ENCODE results near the gene XYLB.

Gene XYLB

DNA sequence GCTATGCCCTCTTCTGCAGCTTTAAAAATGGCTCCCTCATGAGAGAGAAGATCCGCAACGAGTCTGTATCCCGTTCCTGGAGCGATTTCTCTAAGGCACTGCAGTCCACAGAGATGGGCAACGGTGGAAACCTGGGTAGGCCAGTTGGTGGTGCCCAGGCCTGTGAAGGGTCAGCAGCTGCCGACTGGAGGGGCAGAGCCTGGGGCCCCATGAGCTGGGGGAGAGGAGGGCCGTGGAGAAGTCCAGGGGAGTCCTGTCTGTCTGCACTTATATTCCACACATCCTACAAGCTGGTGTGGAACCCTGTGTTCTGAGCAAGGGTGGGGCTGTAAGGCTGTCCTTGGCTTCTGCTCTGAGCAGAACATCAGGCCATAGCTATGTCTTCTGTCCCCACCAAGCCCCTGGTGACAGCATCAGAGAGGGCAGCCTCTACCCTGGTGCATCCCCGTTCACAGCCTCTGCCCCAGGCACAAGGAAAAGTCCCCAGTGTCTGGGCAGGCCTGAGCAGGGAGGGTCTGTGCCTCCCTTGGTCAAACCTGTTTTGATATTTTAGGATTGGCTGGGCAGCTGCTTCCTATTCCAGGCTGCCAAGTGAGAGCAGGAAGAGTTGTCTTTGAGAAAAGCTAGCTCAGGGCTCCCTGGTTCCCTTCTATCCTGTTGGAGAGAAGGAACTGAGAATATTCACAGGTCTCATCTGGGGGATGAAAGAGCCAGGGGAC is 29.7 kb downstream of the XYLB start:
- Histone ChIP-seq H3K4me3 (ENCODE audit: low read length) (no peak overlapping the region), H3K27ac (ENCODE audit: low read depth, low read length) (no peak overlapping the region), H3K4me1 (ENCODE audit: control insufficient read depth, low read length) (no peaks in the 10 kb centered on the region), H3K4me2 (ENCODE audit: low read length) (no peak overlapping the region), H3K79me2 (ENCODE audit: control insufficient read depth, low read length) (no peaks in the 10 kb centered on the region), H4K20me1 (ENCODE audit: control insufficient read depth, insufficient read depth, low read depth, low read length) (no peaks in the 10 kb centered on the region), H3F3A (ENCODE audit: control insufficient read depth, insufficient read depth) (no peaks in the 10 kb centered on the region), H3K9me3 (ENCODE audit: control insufficient read depth, insufficient read depth, low read length) (no peaks in the 10 kb centered on the region), H3K27me3 (ENCODE audit: control insufficient read depth, low read length) (no peaks in the 10 kb centered on the region), H3K36me3 (ENCODE audit: control insufficient read depth, low read length) (peaks cover 36% of the 10 kb centered on the region), H3K9me2 (replicated peaks; ENCODE audit: control insufficient read depth, low read length) (no peaks in the 10 kb centered on the region)
- no peak for TF ChIP-seq EZH2phosphoT487 (IDR thresholded peaks at IDR 0.05; ENCODE audit: borderline replicate concordance, low read length)
- TF ChIP-seq, protein P1, sequence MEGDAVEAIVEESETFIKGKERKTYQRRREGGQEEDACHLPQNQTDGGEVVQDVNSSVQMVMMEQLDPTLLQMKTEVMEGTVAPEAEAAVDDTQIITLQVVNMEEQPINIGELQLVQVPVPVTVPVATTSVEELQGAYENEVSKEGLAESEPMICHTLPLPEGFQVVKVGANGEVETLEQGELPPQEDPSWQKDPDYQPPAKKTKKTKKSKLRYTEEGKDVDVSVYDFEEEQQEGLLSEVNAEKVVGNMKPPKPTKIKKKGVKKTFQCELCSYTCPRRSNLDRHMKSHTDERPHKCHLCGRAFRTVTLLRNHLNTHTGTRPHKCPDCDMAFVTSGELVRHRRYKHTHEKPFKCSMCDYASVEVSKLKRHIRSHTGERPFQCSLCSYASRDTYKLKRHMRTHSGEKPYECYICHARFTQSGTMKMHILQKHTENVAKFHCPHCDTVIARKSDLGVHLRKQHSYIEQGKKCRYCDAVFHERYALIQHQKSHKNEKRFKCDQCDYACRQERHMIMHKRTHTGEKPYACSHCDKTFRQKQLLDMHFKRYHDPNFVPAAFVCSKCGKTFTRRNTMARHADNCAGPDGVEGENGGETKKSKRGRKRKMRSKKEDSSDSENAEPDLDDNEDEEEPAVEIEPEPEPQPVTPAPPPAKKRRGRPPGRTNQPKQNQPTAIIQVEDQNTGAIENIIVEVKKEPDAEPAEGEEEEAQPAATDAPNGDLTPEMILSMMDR (IDR thresholded peaks at IDR 0.05; ENCODE audit: low read depth, low read length, poor library complexity, severe bottlenecking): no peak

DNA sequence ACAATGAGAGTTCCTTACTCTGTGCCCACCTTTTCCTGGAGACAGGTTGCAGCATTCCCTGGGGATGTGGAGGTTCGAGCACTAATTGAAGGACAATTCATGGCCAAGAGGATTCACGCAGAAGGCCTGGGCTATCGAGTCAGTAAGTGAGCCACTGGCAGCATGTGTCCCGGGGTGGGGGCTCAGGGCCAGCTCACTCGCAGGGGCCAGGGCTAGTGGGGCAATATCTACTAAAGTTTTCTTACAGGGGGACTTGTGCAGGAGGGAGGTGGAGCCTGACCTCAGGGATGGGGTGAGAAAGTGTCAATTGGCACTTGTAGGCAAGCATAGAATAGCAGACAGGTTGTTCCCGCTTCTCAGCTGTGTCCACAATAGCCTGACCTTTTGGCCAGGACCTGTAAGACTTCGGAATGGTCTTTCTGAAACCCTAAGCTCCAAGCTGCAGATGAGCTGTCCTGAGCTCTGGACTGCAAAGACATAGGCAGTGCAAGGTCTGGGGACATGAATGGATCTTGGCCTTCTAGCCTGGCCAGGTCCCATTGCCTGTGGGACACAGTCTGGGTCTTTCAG is 32.7 kb downstream of the XYLB start:
- TF ChIP-seq EZH2phosphoT487 (IDR thresholded peaks at IDR 0.05; ENCODE audit: borderline replicate concordance, low read length): no peak
- TF ChIP-seq, protein P1 (IDR thresholded peaks at IDR 0.05; ENCODE audit: low read depth, low read length, poor library complexity, severe bottlenecking): no peak
- Histone ChIP-seq H3K36me3 (ENCODE audit: control insufficient read depth, low read length) (peaks cover 36% of the 10 kb centered on the region), H3K27ac (ENCODE audit: low read depth, low read length) (no peak overlapping the region), H4K20me1 (ENCODE audit: control insufficient read depth, insufficient read depth, low read depth, low read length) (no peaks in the 10 kb centered on the region), H3K9me3 (ENCODE audit: control insufficient read depth, insufficient read depth, low read length) (no peaks in the 10 kb centered on the region), H3K79me2 (ENCODE audit: control insufficient read depth, low read length) (no peaks in the 10 kb centered on the region), H3K4me1 (ENCODE audit: control insufficient read depth, low read length) (no peaks in the 10 kb centered on the region), H3F3A (ENCODE audit: control insufficient read depth, insufficient read depth) (no peaks in the 10 kb centered on the region), H3K9me2 (replicated peaks; ENCODE audit: control insufficient read depth, low read length) (no peaks in the 10 kb centered on the region), H3K27me3 (ENCODE audit: control insufficient read depth, low read length) (no peaks in the 10 kb centered on the region), H3K4me3 (ENCODE audit: low read length) (no peak overlapping the region), H3K4me2 (ENCODE audit: low read length) (no peak overlapping the region)

- no peaks in the 10 kb centered on the region for H3K9me2 ChIP-seq (replicated peaks; ENCODE audit: control insufficient read depth, low read length)
- H3K36me3 ChIP-seq (ENCODE audit: control insufficient read depth, low read length): peaks cover 30% of the 10 kb centered on the region
- H3K27ac ChIP-seq (ENCODE audit: low read depth, low read length): no peak overlapping the region
- no peaks in the 10 kb centered on the region for H3F3A ChIP-seq (ENCODE audit: control insufficient read depth, insufficient read depth)
- no peak overlapping the region for H3K4me3 ChIP-seq (ENCODE audit: low read length)
- no peaks in the 10 kb centered on the region for H3K4me1 ChIP-seq (ENCODE audit: control insufficient read depth, low read length)
- no peaks in the 10 kb centered on the region for H4K20me1 ChIP-seq (ENCODE audit: control insufficient read depth, insufficient read depth, low read depth, low read length)
- TF ChIP-seq, protein P1 (IDR thresholded peaks at IDR 0.05; ENCODE audit: low read depth, low read length, poor library complexity, severe bottlenecking): no peak
- TF ChIP-seq EZH2phosphoT487 (IDR thresholded peaks at IDR 0.05; ENCODE audit: borderline replicate concordance, low read length): no peak
- H3K4me2 ChIP-seq (ENCODE audit: low read length): no peak overlapping the region
- no peaks in the 10 kb centered on the region for H3K27me3 ChIP-seq (ENCODE audit: control insufficient read depth, low read length)
- H3K79me2 ChIP-seq (ENCODE audit: control insufficient read depth, low read length): no peaks in the 10 kb centered on the region
- H3K9me3 ChIP-seq (ENCODE audit: control insufficient read depth, insufficient read depth, low read length): no peaks in the 10 kb centered on the region
Observed at GRCh38 chr3:38382506-38383080, 36.0 kb downstream of the XYLB start.

All from DOHH2 (cell line).